Right ventricle myocardium inferior (tissue), 1 donor: ENCODE data around the gene TAC4. TPM values are rescaled to one million over a fixed set of nuclear protein-coding genes. Genes with fewer than 3 reads are reported as not detected.

ENCODE experiments used
- total RNA-seq: library from RNA; stranded (reverse); fragmentation: NEBNext Ultra II Directional; extraction: Animal tissue kit (Norgen Biotek cat#: 25700); gene quantifications from one replicate; pipeline ENCODE4 v1.2.1, GENCODE V29; 2021
- donor health status: DM: no; HTN: yes; CAD: no; lungs with severe emphysema.

TAC4 gene
- total RNA-seq, 1 donor from 2014 or later = 0.43 TPM

Other genes with a start within 250 kb of the TAC4 start
- gene SPOP, start 170.0 kb downstream of the TAC4 start, total RNA-seq = 73.1 TPM
- 59.3 TPM for gene SLC35B1, start 140.1 kb downstream of the TAC4 start, total RNA-seq
- gene FAM117A, start 83.9 kb downstream of the TAC4 start, total RNA-seq = 10.3 TPM
- 45.4 TPM for gene KAT7, start 59.4 kb downstream of the TAC4 start, total RNA-seq
- gene DLX4, start 121.1 kb upstream of the TAC4 start, total RNA-seq = not detected
- not detected for gene DLX3, start 147.2 kb upstream of the TAC4 start, total RNA-seq
- gene ITGA3, start 208.0 kb upstream of the TAC4 start, total RNA-seq = 16.4 TPM
- gene PDK2, start 247.3 kb upstream of the TAC4 start, total RNA-seq = 260 TPM